ENCODE results near the gene ADAMTS9.

ADAMTS9 gene

GRCh38 chr3:64604313-64604712 lies 83.5 kb downstream of the ADAMTS9 start:
- Histone ChIP-seq H3K4me3 (ENCODE audit: low read depth in 1 of 2, low read length in 2 of 2) (no peak overlapping the region), H3K36me3 (ENCODE audit: control insufficient read depth in 1 of 2, insufficient read depth in 2 of 2, low read length in 2 of 2) (peaks cover 0 to 4% of the 10 kb centered on the region in 2 donors), H3K9me3 (ENCODE audit: control insufficient read depth in 1 of 2, low read length in 2 of 2) (no peaks in the 10 kb centered on the region), H3K9ac (ENCODE audit: low read depth in 1 of 2, low read length in 2 of 2) (no peak overlapping the region), H3K27ac (ENCODE audit: low read depth, low read length) (no peak overlapping the region), H3K27me3 (ENCODE audit: control insufficient read depth in 1 of 2, insufficient read depth in 2 of 2, low read length in 2 of 2) (no peaks in the 10 kb centered on the region), H3K4me1 (ENCODE audit: control insufficient read depth in 1 of 2, insufficient read depth in 2 of 2, low read length in 2 of 2) (no peaks in the 10 kb centered on the region)

- Histone ChIP-seq H3K27ac (ENCODE audit: low read depth, low read length) (no peak overlapping the region), H3K9me3 (ENCODE audit: control insufficient read depth in 1 of 2, low read length in 2 of 2) (no peaks in the 10 kb centered on the region), H3K36me3 (ENCODE audit: control insufficient read depth in 1 of 2, insufficient read depth in 2 of 2, low read length in 2 of 2) (peaks cover 0 to 4% of the 10 kb centered on the region in 2 donors), H3K4me3 (ENCODE audit: low read depth in 1 of 2, low read length in 2 of 2) (no peak overlapping the region), H3K27me3 (ENCODE audit: control insufficient read depth in 1 of 2, insufficient read depth in 2 of 2, low read length in 2 of 2) (no peaks in the 10 kb centered on the region), H3K9ac (ENCODE audit: low read depth in 1 of 2, low read length in 2 of 2) (no peak overlapping the region), H3K4me1 (ENCODE audit: control insufficient read depth in 1 of 2, insufficient read depth in 2 of 2, low read length in 2 of 2) (no peaks in the 10 kb centered on the region)
Measured at GRCh38 chr3:64601824-64602223, 86.0 kb downstream of the ADAMTS9 start.

- Histone ChIP-seq H3K27ac (ENCODE audit: low read depth, low read length) (no peak overlapping the region), H3K4me1 (ENCODE audit: control insufficient read depth in 1 of 2, insufficient read depth in 2 of 2, low read length in 2 of 2) (no peaks in the 10 kb centered on the region), H3K36me3 (ENCODE audit: control insufficient read depth in 1 of 2, insufficient read depth in 2 of 2, low read length in 2 of 2) (peaks cover 0 to 4% of the 10 kb centered on the region in 2 donors), H3K9me3 (ENCODE audit: control insufficient read depth in 1 of 2, low read length in 2 of 2) (no peaks in the 10 kb centered on the region), H3K27me3 (ENCODE audit: control insufficient read depth in 1 of 2, insufficient read depth in 2 of 2, low read length in 2 of 2) (no peaks in the 10 kb centered on the region), H3K4me3 (ENCODE audit: low read depth in 1 of 2, low read length in 2 of 2) (no peak overlapping the region), H3K9ac (ENCODE audit: low read depth in 1 of 2, low read length in 2 of 2) (no peak overlapping the region)
Measured at GRCh38 chr3:64600246-64600950, 87.4 kb downstream of the ADAMTS9 start.

DNA sequence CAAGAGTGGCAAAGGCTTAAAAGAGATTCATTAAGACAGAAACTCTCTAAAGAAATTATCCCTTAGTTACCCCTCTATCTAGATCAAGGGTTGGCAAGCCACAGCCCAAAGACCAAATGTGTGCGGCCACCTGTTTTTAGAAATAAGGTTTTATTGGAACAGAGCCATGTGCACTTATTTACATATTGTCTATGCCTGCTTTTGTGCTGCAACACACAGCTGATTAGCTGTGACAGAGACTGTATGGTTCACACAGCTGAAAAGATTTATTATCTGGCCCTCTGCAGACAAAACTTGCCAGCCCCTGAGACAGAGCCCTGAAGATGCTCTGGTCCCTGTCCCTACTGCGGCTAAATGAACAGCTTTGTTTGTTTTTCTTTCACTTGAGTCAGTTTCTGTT lies 88.1 kb downstream of the ADAMTS9 start:
- Histone ChIP-seq H3K27ac (ENCODE audit: low read depth, low read length) (no peak overlapping the region), H3K4me3 (ENCODE audit: low read depth in 1 of 2, low read length in 2 of 2) (no peak overlapping the region), H3K4me1 (ENCODE audit: control insufficient read depth in 1 of 2, insufficient read depth in 2 of 2, low read length in 2 of 2) (no peaks in the 10 kb centered on the region), H3K9me3 (ENCODE audit: control insufficient read depth in 1 of 2, low read length in 2 of 2) (no peaks in the 10 kb centered on the region), H3K9ac (ENCODE audit: low read depth in 1 of 2, low read length in 2 of 2) (no peak overlapping the region), H3K36me3 (ENCODE audit: control insufficient read depth in 1 of 2, insufficient read depth in 2 of 2, low read length in 2 of 2) (peaks cover 0 to 4% of the 10 kb centered on the region in 2 donors), H3K27me3 (ENCODE audit: control insufficient read depth in 1 of 2, insufficient read depth in 2 of 2, low read length in 2 of 2) (no peaks in the 10 kb centered on the region)

GRCh38 chr3:64595253-64595694 lies 92.5 kb downstream of the ADAMTS9 start:
- no peaks in the 10 kb centered on the region for H3K36me3 ChIP-seq (ENCODE audit: control insufficient read depth in 1 of 2, insufficient read depth in 2 of 2, low read length in 2 of 2)
- no peaks in the 10 kb centered on the region for H3K9me3 ChIP-seq (ENCODE audit: control insufficient read depth in 1 of 2, low read length in 2 of 2)
- H3K9ac ChIP-seq (ENCODE audit: low read depth in 1 of 2, low read length in 2 of 2), result no peak overlapping the region
- no peaks in the 10 kb centered on the region for H3K4me1 ChIP-seq (ENCODE audit: control insufficient read depth in 1 of 2, insufficient read depth in 2 of 2, low read length in 2 of 2)
- no peak overlapping the region for H3K27ac ChIP-seq (ENCODE audit: low read depth, low read length)
- no peak overlapping the region for H3K4me3 ChIP-seq (ENCODE audit: low read depth in 1 of 2, low read length in 2 of 2)
- H3K27me3 ChIP-seq (ENCODE audit: control insufficient read depth in 1 of 2, insufficient read depth in 2 of 2, low read length in 2 of 2), result no peaks in the 10 kb centered on the region

GRCh38 chr3:64594134-64594533 lies 93.7 kb downstream of the ADAMTS9 start:
- no peak overlapping the region for H3K27ac ChIP-seq (ENCODE audit: low read depth, low read length)

GRCh38 chr3:64593350-64593749 lies 94.5 kb downstream of the ADAMTS9 start:
- Histone ChIP-seq H3K9me3 (ENCODE audit: control insufficient read depth in 1 of 2, low read length in 2 of 2) (no peaks in the 10 kb centered on the region), H3K4me1 (ENCODE audit: control insufficient read depth in 1 of 2, insufficient read depth in 2 of 2, low read length in 2 of 2) (no peaks in the 10 kb centered on the region), H3K9ac (ENCODE audit: low read depth in 1 of 2, low read length in 2 of 2) (no peak overlapping the region), H3K27me3 (ENCODE audit: control insufficient read depth in 1 of 2, insufficient read depth in 2 of 2, low read length in 2 of 2) (no peaks in the 10 kb centered on the region), H3K4me3 (ENCODE audit: low read depth in 1 of 2, low read length in 2 of 2) (no peak overlapping the region), H3K27ac (ENCODE audit: low read depth, low read length) (no peak overlapping the region), H3K36me3 (ENCODE audit: control insufficient read depth in 1 of 2, insufficient read depth in 2 of 2, low read length in 2 of 2) (no peaks in the 10 kb centered on the region)

More at GRCh38 chr3:64594134-64594533, 93.7 kb downstream of the ADAMTS9 start:
- Histone ChIP-seq H3K4me3 (ENCODE audit: low read depth in 1 of 2, low read length in 2 of 2) (no peak overlapping the region), H3K36me3 (ENCODE audit: control insufficient read depth in 1 of 2, insufficient read depth in 2 of 2, low read length in 2 of 2) (no peaks in the 10 kb centered on the region), H3K27me3 (ENCODE audit: control insufficient read depth in 1 of 2, insufficient read depth in 2 of 2, low read length in 2 of 2) (no peaks in the 10 kb centered on the region), H3K4me1 (ENCODE audit: control insufficient read depth in 1 of 2, insufficient read depth in 2 of 2, low read length in 2 of 2) (no peaks in the 10 kb centered on the region), H3K9me3 (ENCODE audit: control insufficient read depth in 1 of 2, low read length in 2 of 2) (no peaks in the 10 kb centered on the region), H3K9ac (ENCODE audit: low read depth in 1 of 2, low read length in 2 of 2) (no peak overlapping the region)

DNA sequence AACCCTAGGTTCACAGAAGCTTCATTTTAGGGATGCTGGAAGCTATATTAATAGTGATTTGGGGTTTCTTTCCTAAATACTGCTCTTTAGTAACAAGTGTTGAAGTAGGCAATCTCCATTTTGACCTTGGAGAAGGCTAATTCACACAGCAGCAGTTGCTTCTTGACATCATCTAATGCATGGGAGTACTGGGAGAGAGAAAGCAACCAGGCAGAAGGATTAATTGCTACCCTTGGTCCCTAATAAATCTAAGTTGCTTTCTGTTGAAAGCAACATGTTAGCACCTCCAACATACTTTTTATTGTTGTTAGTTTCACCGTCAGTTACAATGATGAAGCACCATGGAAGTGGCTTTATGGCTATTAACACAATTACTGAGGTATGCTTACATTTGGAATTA lies 96.2 kb downstream of the ADAMTS9 start:
- no peaks in the 10 kb centered on the region for H3K9me3 ChIP-seq (ENCODE audit: control insufficient read depth in 1 of 2, low read length in 2 of 2)
- no peak overlapping the region for H3K27ac ChIP-seq (ENCODE audit: low read depth, low read length)
- no peak overlapping the region for H3K9ac ChIP-seq (ENCODE audit: low read depth in 1 of 2, low read length in 2 of 2)
- no peaks in the 10 kb centered on the region for H3K4me1 ChIP-seq (ENCODE audit: control insufficient read depth in 1 of 2, insufficient read depth in 2 of 2, low read length in 2 of 2)
- H3K27me3 ChIP-seq (ENCODE audit: control insufficient read depth in 1 of 2, insufficient read depth in 2 of 2, low read length in 2 of 2), result no peaks in the 10 kb centered on the region
- H3K4me3 ChIP-seq (ENCODE audit: low read depth in 1 of 2, low read length in 2 of 2), result no peak overlapping the region
- no peaks in the 10 kb centered on the region for H3K36me3 ChIP-seq (ENCODE audit: control insufficient read depth in 1 of 2, insufficient read depth in 2 of 2, low read length in 2 of 2)

- Histone ChIP-seq H3K27me3 (ENCODE audit: control insufficient read depth in 1 of 2, insufficient read depth in 2 of 2, low read length in 2 of 2) (no peaks in the 10 kb centered on the region), H3K9me3 (ENCODE audit: control insufficient read depth in 1 of 2, low read length in 2 of 2) (no peaks in the 10 kb centered on the region), H3K36me3 (ENCODE audit: control insufficient read depth in 1 of 2, insufficient read depth in 2 of 2, low read length in 2 of 2) (no peaks in the 10 kb centered on the region), H3K27ac (ENCODE audit: low read depth, low read length) (no peak overlapping the region), H3K4me3 (ENCODE audit: low read depth in 1 of 2, low read length in 2 of 2) (no peak overlapping the region), H3K9ac (ENCODE audit: low read depth in 1 of 2, low read length in 2 of 2) (no peak overlapping the region), H3K4me1 (ENCODE audit: control insufficient read depth in 1 of 2, insufficient read depth in 2 of 2, low read length in 2 of 2) (no peaks in the 10 kb centered on the region)
Measured at GRCh38 chr3:64588380-64588779, 99.4 kb downstream of the ADAMTS9 start.

GRCh38 chr3:64586952-64587351 lies 100.8 kb downstream of the ADAMTS9 start:
- H3K4me3 ChIP-seq (ENCODE audit: low read depth in 1 of 2, low read length in 2 of 2), result no peak overlapping the region
- H3K27ac ChIP-seq (ENCODE audit: low read depth, low read length), result no peak overlapping the region
- H3K9ac ChIP-seq (ENCODE audit: low read depth in 1 of 2, low read length in 2 of 2), result no peak overlapping the region
- no peaks in the 10 kb centered on the region for H3K4me1 ChIP-seq (ENCODE audit: control insufficient read depth in 1 of 2, insufficient read depth in 2 of 2, low read length in 2 of 2)
- no peaks in the 10 kb centered on the region for H3K27me3 ChIP-seq (ENCODE audit: control insufficient read depth in 1 of 2, insufficient read depth in 2 of 2, low read length in 2 of 2)
- H3K9me3 ChIP-seq (ENCODE audit: control insufficient read depth in 1 of 2, low read length in 2 of 2), result no peaks in the 10 kb centered on the region
- H3K36me3 ChIP-seq (ENCODE audit: control insufficient read depth in 1 of 2, insufficient read depth in 2 of 2, low read length in 2 of 2), result no peaks in the 10 kb centered on the region

Measured in duodenal mucosa (tissue), 2 donors.